Prostate gland (tissue), 2 donors: ENCODE results near the gene AFF3.

ENCODE experiments used
- POLR2A ChIP-seq: fragments of 450-650 bp; IDR thresholded peaks from one replicate; pipeline ENCODE4 v1.6.1; 2016; ENCODE audit warnings: antibody characterized with exemption, mild to moderate bottlenecking
- TF ChIP-seq, protein P1 (sequence below), 4 experiments: fragments of 200-600 bp in 2 of 4; fragments of 450-650 bp in 2 of 4; sonication (generic) in 2 of 4; IDR thresholded peaks; 1 replicate in 3 of 4; 2 replicates in 1 of 4; pipeline ENCODE4 v1.5.1; 2016 to 2019; ENCODE audit warnings: antibody characterized with exemption in 4 of 4, mild to moderate bottlenecking in 2 of 4, moderate library complexity in 2 of 4

DNA sequence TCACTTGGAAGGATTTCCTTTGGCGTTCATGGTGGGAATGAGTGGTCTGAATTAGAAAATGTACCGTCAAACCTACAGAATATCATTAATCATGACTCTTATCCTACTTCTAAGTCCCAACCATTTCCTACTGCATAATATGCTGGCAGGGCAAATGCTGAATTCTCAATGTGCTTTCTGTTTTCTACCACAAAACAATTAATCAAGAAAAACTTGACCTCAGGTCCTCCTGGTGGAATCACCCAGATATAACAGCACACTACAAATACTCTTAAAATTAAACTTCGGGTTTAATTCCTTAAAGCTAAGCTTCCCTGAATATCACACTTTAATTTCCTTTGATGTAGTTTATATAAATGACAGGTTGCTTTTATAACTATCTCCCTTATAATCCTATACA is 301.6 kb downstream of the AFF3 start:
- TF ChIP-seq, protein P1, sequence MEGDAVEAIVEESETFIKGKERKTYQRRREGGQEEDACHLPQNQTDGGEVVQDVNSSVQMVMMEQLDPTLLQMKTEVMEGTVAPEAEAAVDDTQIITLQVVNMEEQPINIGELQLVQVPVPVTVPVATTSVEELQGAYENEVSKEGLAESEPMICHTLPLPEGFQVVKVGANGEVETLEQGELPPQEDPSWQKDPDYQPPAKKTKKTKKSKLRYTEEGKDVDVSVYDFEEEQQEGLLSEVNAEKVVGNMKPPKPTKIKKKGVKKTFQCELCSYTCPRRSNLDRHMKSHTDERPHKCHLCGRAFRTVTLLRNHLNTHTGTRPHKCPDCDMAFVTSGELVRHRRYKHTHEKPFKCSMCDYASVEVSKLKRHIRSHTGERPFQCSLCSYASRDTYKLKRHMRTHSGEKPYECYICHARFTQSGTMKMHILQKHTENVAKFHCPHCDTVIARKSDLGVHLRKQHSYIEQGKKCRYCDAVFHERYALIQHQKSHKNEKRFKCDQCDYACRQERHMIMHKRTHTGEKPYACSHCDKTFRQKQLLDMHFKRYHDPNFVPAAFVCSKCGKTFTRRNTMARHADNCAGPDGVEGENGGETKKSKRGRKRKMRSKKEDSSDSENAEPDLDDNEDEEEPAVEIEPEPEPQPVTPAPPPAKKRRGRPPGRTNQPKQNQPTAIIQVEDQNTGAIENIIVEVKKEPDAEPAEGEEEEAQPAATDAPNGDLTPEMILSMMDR (IDR thresholded peaks at IDR 0.05), result no peak
- no peak for TF ChIP-seq POLR2A
